SU-DHL-6 (cell line): ENCODE results near the gene ZDHHC17.

Source experiments
- H2AFZ ChIP-seq: fragments of 200-600 bp; sonication (generic); 2 replicates; pipeline ENCODE4 v1.6.1; 2014; ENCODE audit warnings: low read depth, mild to moderate bottlenecking, moderate library complexity, mixed read lengths, antibody characterized with exemption, low read length; ENCODE audit not compliant: severe bottlenecking
- H3F3A ChIP-seq: fragments of 200-600 bp; shearing (Covaris generic); 2 replicates; pipeline ENCODE4 v1.6.0; 2016; ENCODE audit warnings: antibody characterized with exemption, mild to moderate bottlenecking; ENCODE audit not compliant: insufficient read depth
- H3K27ac ChIP-seq: fragments of 200-600 bp; sonication (generic); 2 replicates; pipeline ENCODE4 v1.5.1; 2016; ENCODE audit warnings: low read depth, mild to moderate bottlenecking, low read length, moderate library complexity, mixed read lengths
- H3K27me3 ChIP-seq: fragments of 200-600 bp; sonication (generic), shearing (Covaris generic); 2 replicates; pipeline ENCODE4 v1.6.0; 2014; ENCODE audit warnings: mild to moderate bottlenecking, low read length
- H3K36me3 ChIP-seq: fragments of 200-600 bp; sonication (generic); 2 replicates; pipeline ENCODE4 v1.6.1; 2014; ENCODE audit warnings: mild to moderate bottlenecking, low read length, mixed read lengths
- H3K4me2 ChIP-seq: fragments of 300-600, 200-600 bp; shearing (Covaris generic), sonication (generic); 2 replicates; pipeline ENCODE4 v1.6.0; 2014; ENCODE audit warnings: low read length, low read depth, mild to moderate bottlenecking; ENCODE audit not compliant: poor library complexity, severe bottlenecking
- H3K4me3 ChIP-seq: fragments of 200-600 bp; sonication (generic); 2 replicates; pipeline ENCODE4 v1.5.1; 2014; ENCODE audit warnings: antibody characterized with exemption, low read length, mild to moderate bottlenecking, mixed read lengths; ENCODE audit not compliant: insufficient read depth, poor library complexity, severe bottlenecking
- H3K79me2 ChIP-seq: fragments of 200-600 bp; sonication (generic); 2 replicates; pipeline ENCODE4 v1.6.1; 2014; ENCODE audit warnings: mild to moderate bottlenecking, low read length, moderate library complexity; ENCODE audit not compliant: insufficient read depth
- H3K9ac ChIP-seq: fragments of 200-600 bp; sonication (generic); 2 replicates; pipeline ENCODE4 v1.7.0; 2014; ENCODE audit warnings: mild to moderate bottlenecking, low read length
- H3K9me2 ChIP-seq: fragments of 200-600 bp; sonication (generic); replicated peaks from 2 replicates; pipeline ENCODE4 v1.6.1; 2014; ENCODE audit warnings: low read length; ENCODE audit not compliant: insufficient read depth
- H3K9me3 ChIP-seq: fragments of 200-600 bp; sonication (generic); 2 replicates; pipeline ENCODE4 v1.6.1; 2014; ENCODE audit warnings: low read length, mixed read lengths; ENCODE audit not compliant: insufficient read depth
- H4K20me1 ChIP-seq: fragments of 200-600 bp; sonication (generic); 2 replicates; pipeline ENCODE4 v1.6.1; 2014; ENCODE audit warnings: low read depth, mild to moderate bottlenecking, antibody characterized with exemption, low read length, moderate library complexity, mixed read lengths
- EZH2phosphoT487 ChIP-seq: fragments of 200-600 bp; sonication (generic), shearing (Covaris generic); conservative IDR thresholded peaks from 2 replicates; pipeline ENCODE4 v1.6.1; 2018; ENCODE audit warnings: mild to moderate bottlenecking, antibody characterized with exemption, low read length, moderate library complexity, mixed read lengths
- TF ChIP-seq, protein P1 (sequence below): fragments of 200-600 bp; sonication (generic); IDR thresholded peaks from one replicate; pipeline ENCODE4 v1.5.1; 2017; ENCODE audit warnings: antibody characterized with exemption, mild to moderate bottlenecking, low read length, moderate library complexity; ENCODE audit not compliant: insufficient read depth, poor library complexity, severe bottlenecking

ZDHHC17 gene

GRCh38 chr12:76784600-76785051 is 20.7 kb downstream of the ZDHHC17 start:
- Histone ChIP-seq H3K9me2 (no peaks in the 10 kb centered on the region), H3K79me2 (peaks cover 29% of the 10 kb centered on the region), H3K9me3 (no peaks in the 10 kb centered on the region), H3K4me2 (no peak overlapping the region), H3K36me3 (no peaks in the 10 kb centered on the region), H3K27me3 (no peaks in the 10 kb centered on the region), H3K9ac (no peak overlapping the region), H3K27ac (no peak overlapping the region), H4K20me1 (no peaks in the 10 kb centered on the region), H3K4me3 (no peak overlapping the region), H3F3A (no peaks in the 10 kb centered on the region), H2AFZ (no peak overlapping the region)
- TF ChIP-seq, protein P1, sequence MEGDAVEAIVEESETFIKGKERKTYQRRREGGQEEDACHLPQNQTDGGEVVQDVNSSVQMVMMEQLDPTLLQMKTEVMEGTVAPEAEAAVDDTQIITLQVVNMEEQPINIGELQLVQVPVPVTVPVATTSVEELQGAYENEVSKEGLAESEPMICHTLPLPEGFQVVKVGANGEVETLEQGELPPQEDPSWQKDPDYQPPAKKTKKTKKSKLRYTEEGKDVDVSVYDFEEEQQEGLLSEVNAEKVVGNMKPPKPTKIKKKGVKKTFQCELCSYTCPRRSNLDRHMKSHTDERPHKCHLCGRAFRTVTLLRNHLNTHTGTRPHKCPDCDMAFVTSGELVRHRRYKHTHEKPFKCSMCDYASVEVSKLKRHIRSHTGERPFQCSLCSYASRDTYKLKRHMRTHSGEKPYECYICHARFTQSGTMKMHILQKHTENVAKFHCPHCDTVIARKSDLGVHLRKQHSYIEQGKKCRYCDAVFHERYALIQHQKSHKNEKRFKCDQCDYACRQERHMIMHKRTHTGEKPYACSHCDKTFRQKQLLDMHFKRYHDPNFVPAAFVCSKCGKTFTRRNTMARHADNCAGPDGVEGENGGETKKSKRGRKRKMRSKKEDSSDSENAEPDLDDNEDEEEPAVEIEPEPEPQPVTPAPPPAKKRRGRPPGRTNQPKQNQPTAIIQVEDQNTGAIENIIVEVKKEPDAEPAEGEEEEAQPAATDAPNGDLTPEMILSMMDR: no peak

DNA sequence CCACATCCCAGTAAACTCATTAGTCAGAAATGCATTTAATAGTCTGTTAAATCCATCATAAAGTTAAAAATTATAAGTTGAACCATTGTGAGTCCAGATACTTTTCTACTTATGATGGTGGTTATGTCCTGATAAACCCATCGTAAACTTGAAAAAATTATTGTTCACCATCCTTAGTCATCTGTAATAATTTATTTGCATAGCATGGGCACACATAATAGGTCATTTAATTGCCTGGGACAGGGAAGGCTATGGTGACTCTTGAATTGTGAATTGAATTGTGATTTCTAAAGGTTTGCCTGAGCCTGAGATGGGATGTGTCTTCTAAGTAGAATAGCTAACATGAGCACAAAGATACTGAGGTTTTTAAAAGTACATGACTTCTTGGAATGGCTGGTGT is 21.5 kb downstream of the ZDHHC17 start:
- Histone ChIP-seq H3K79me2 (peaks cover 21% of the 10 kb centered on the region), H3K4me3 (no peak overlapping the region), H3K27ac (no peak overlapping the region), H3K27me3 (no peaks in the 10 kb centered on the region), H3K4me2 (no peak overlapping the region), H3F3A (no peaks in the 10 kb centered on the region; the same call in 1 of the 2 replicates), H3K9me2 (no peaks in the 10 kb centered on the region), H4K20me1 (no peaks in the 10 kb centered on the region; the same call in 1 of the 2 replicates), H3K9ac (no peak overlapping the region), H2AFZ (no peak overlapping the region), H3K36me3 (no peaks in the 10 kb centered on the region), H3K9me3 (no peaks in the 10 kb centered on the region)
- TF ChIP-seq, protein P1: no peak
- TF ChIP-seq EZH2phosphoT487: no peak

DNA sequence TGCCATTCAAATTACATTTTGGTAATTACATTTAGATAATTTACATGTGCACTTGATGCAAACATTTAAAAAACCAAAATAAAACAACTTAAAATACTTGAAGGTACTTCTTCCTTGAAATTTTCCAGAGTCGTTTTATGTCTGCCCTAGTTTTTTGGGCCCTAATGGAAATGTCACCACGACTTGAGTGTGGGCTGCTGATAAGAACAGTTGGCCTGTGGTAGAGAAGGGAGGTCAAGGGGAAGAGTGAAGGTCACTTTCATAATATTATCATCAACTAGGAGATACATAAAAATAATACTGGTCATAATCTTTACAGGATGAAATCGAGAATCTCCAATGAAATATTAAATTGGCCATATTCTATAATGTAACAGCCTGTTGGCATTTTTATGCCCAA is 23.1 kb downstream of the ZDHHC17 start:
- Histone ChIP-seq H4K20me1 (peaks cover 5% of the 10 kb centered on the region; the same call in 1 of the 2 replicates), H3K9me2 (no peaks in the 10 kb centered on the region)

More for the DNA sequence above, 23.1 kb downstream of the ZDHHC17 start:
- TF ChIP-seq, protein P1: no peak
- no peak for TF ChIP-seq EZH2phosphoT487
- H3K27me3 ChIP-seq: no peaks in the 10 kb centered on the region
- no peak overlapping the region for H3K9ac ChIP-seq
- no peak overlapping the region for H2AFZ ChIP-seq
- no peaks in the 10 kb centered on the region for H3K36me3 ChIP-seq
- no peak overlapping the region for H3K27ac ChIP-seq
- H3K4me3 ChIP-seq: no peak overlapping the region
- no peak overlapping the region for H3K4me2 ChIP-seq
- no peaks in the 10 kb centered on the region; the same call in 1 of the 2 replicates for H3F3A ChIP-seq
- peaks cover 15% of the 10 kb centered on the region for H3K79me2 ChIP-seq
- H3K9me3 ChIP-seq: no peaks in the 10 kb centered on the region
